Right cardiac atrium (tissue), 5 donors: ENCODE measurements around the gene CATSPER2. TPM values are rescaled to one million over a fixed set of nuclear protein-coding genes. Genes with fewer than 3 reads are reported as not detected.
"Not testable (repeated sequence)": the region's sequence is repeated elsewhere in the genome, so short reads cannot be mapped to it uniquely, and the experiment has no call there.

ENCODE experiments used
- ATAC-seq, 2 donors: fragments of 200-7000 bp; cut with Tn5 transposase; one replicate each; pipeline versions ENCODE4 v1.8.0 to v1.9.1; 2020; ENCODE audit warnings: moderate library complexity in 2 of 2, mild to moderate bottlenecking in 1 of 2
- DNase-seq, 3 donors: peaks; one replicate each; pipeline ENCODE4 v3.0.0-alpha.2; 2020
- H3K27ac ChIP-seq: one replicate; pipeline ENCODE4 v1.5.1; 2013; ENCODE audit warnings: mild to moderate bottlenecking, low read length, control low read depth, moderate library complexity
- H3K27me3 ChIP-seq: one replicate; pipeline ENCODE4 v1.6.1; 2013; ENCODE audit not compliant: control insufficient read depth, insufficient read depth
- H3K4me1 ChIP-seq: one replicate; pipeline ENCODE4 v1.6.1; 2013; ENCODE audit warnings: low read length; ENCODE audit not compliant: control insufficient read depth, insufficient read depth
- H3K4me3 ChIP-seq: one replicate; pipeline ENCODE4 v1.5.1; 2013; ENCODE audit warnings: low read length, control low read depth
- H3K9me3 ChIP-seq: one replicate; pipeline ENCODE4 v1.6.1; 2013; ENCODE audit warnings: low read length; ENCODE audit not compliant: control insufficient read depth
- WGBS: extraction: QIAGEN DNeasy Blood & Tissue Kit; methylation state at CpG from one replicate; pipeline ENCODE4 v1.1.7; 2013; 5-methylcytosine and 5-hydroxymethylcytosine counted together
- intact Hi-C, 4 donors: fragments of 100-400 bp; cut with DNase I; formaldehyde crosslinking; loops; one replicate each; pipeline versions ENCODE4 v1.11.0 to v1.14.0; 2022 to 2023
- polyA plus RNA-seq: library from polyadenylated mRNA; stranded (reverse); fragments of 200-250 nt; gene quantifications from one replicate; pipeline ENCODE4 v1.2.3, GENCODE V29; 2013
- total RNA-seq, 4 donors: library from RNA; stranded (reverse); fragmentation: NEBNext Ultra II Directional; extraction: Animal tissue kit (Norgen Biotek cat#: 25700); gene quantifications; one replicate each; pipeline ENCODE4 v1.2.1, GENCODE V29; 2021
- donor health status: healthy with polysubstance abuse.
- donor health status: DM: no; HTN: yes; CAD: no.
- donor health status: DM: no; HTN: no; CAD: no.
- donor health status: DM: no; HTN: yes; CAD: no; lungs with severe emphysema.
- donor health status: DM: yes; HTN: yes; CAD: no.

The CATSPER2 gene
- total and polyA plus RNA-seq, 5 donors = 1.2 to 2.5 (median 1.8) TPM

GRCh38 chr15:43638464-43639204 lies 10.0 kb downstream of the CATSPER2 start:
- intact Hi-C loops, H3K9me3 ChIP-seq, H3K4me3 ChIP-seq, H3K27me3 ChIP-seq, ATAC-seq, DNase-seq, H3K4me1 ChIP-seq, H3K27ac ChIP-seq: not testable (repeated sequence)
- 87% methylated on average over 8 of the region's 8 CpGs for WGBS

GRCh38 chr15:43626937-43627336 lies 21.7 kb downstream of the CATSPER2 start:
- DNase-seq, H3K27me3 ChIP-seq, intact Hi-C loops, H3K4me1 ChIP-seq, ATAC-seq, H3K27ac ChIP-seq, H3K4me3 ChIP-seq, H3K9me3 ChIP-seq: not testable (repeated sequence)

DNA sequence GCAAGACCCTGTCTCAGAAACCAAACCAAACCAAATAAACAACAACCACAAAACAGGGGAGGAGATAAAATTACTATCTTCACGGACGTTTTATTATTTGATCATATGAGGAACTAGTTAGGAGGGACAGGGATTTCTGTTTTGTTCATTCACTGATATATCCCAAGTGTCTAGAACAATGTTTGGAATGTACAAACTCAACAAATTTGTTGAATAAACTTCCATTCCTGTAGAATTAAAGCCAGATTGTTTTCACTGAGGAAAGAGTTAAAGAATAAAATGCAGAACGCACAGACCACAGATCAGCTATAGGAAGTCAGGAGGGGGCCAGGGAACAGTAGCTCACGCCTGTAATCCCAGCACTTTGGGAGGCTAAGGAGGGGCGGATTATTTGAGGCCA lies 23.5 kb downstream of the CATSPER2 start:
- Histone ChIP-seq H3K27ac (no peak overlapping the region), H3K4me1 (no peaks in the 10 kb centered on the region), H3K27me3 (no peaks in the 10 kb centered on the region), H3K4me3 (no peak overlapping the region), H3K9me3 (no peaks in the 10 kb centered on the region)
- DNase-seq (no peak), ATAC-seq (no peak)
- 28% methylated on average over 5 of the region's 5 CpGs for WGBS
- intact Hi-C loops = no loop called here

DNA sequence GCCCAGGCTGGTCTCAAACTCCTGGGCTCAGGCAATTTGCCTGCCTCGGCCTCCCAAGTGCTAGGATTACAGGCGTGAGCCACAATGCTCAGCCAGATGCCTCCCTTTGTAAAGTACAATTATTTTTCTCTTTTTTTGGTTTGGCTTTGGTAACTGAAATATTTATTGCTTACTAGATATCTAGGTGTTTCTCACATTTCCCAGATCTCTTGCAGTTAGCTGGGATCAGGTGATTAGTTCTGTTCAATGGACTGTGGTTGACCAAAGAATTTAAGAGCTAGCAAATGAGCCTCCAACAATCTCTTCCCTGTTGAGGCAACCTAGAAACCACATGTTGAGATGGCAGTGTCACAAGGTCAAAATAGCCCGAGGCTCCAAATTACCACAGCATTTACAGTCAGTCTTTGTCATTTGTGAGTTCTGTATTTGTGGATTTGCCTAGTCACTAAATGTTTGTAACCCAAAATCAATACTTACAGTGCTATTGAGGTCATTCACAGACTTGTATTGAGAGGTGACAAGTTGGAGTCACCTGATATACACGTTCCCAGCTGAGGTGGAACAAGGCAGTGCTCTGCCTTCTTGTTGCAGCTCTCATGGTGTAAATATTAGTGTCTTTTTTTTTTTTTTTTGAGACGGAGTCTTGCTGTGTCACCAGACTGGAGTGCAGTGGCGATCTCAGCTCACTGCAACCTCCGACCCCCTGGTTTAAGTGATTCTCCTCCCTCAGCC lies 26.4 kb downstream of the CATSPER2 start:
- DNase-seq, H3K9me3 ChIP-seq, ATAC-seq, H3K4me3 ChIP-seq, H3K27me3 ChIP-seq, H3K27ac ChIP-seq, H3K4me1 ChIP-seq, intact Hi-C loops: not testable (repeated sequence)
- WGBS = 68% methylated on average over 4 of the region's 7 CpGs

DNA sequence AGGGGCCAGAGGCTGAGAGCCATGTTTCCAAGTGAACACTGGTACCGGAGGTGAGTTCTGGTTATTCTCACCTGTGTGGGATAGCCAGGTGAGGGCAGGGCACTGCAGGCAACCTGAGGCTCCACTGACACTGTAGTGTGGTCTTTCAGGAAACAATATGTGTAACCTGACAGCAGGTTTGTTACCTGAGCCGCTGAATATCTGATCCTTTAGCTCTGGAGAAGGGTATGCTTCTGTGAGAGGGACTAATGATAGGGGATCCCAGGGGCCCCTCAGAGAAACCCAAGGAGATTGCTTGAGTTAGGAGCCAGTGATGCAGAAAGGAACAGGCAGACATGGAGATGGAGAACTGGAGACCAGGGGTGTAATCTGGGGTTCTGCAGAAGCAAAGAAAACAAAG lies 29.9 kb downstream of the CATSPER2 start, which contains the start of gene STRC:
TSS of gene STRC (minus strand) at position 101 of the 400 bp plus-strand sequence. CDS start at position 23, 78 bp downstream.
- ATAC-seq, H3K4me1 ChIP-seq, H3K27ac ChIP-seq, H3K4me3 ChIP-seq, intact Hi-C loops, H3K27me3 ChIP-seq, DNase-seq, H3K9me3 ChIP-seq: not testable (repeated sequence)
- WGBS = no CpG with 5 or more reads among the region's 2 CpGs

DNA sequence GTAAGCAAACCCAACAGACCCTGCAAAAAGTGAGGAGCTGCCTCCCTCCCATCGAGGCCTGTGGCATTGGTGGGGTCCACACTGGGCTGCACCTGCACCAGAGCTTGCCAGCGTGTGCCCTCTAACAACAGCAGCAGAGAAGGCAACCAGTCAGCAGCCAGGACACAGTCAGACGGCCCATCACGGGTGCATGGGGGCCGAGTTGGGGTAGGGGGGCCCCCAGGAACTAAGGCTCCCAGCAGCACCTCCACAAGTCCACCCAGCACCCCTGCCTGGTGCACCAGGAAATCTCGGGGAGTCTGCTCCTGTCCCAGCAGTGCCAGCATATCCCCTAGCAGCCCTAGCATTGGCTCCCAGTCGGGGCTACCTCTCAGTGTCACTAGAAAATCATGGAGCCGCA lies 30.9 kb downstream of the CATSPER2 start:
- H3K27me3 ChIP-seq, H3K4me3 ChIP-seq, H3K9me3 ChIP-seq, H3K4me1 ChIP-seq, DNase-seq, intact Hi-C loops, H3K27ac ChIP-seq: not testable (repeated sequence)
- peak; percentile 11 to 13 for ATAC-seq
- WGBS = 64% methylated on average over 3 of the region's 8 CpGs

DNA sequence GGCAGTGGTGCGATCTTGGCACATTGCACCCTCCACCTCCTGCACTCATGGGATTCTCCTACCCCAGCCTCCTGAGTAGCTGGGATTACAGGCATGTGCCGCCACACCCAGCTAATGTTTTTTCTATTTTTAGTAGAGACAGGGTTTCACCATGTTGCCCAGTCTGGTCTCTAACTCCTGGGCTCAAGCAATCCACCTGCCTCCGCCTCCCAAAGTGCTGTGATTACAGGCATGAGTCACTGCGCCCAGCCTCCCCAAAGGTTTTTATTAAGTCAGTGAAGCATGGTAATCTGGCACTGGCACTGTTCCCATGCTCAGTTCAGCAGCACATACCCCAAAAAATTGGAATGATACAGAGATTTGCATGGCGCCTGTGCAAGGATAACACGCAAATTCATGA lies 46.4 kb downstream of the CATSPER2 start:
- not testable (repeated sequence) for ATAC-seq, DNase-seq
- 85% methylated on average over 6 of the region's 6 CpGs for WGBS

DNA sequence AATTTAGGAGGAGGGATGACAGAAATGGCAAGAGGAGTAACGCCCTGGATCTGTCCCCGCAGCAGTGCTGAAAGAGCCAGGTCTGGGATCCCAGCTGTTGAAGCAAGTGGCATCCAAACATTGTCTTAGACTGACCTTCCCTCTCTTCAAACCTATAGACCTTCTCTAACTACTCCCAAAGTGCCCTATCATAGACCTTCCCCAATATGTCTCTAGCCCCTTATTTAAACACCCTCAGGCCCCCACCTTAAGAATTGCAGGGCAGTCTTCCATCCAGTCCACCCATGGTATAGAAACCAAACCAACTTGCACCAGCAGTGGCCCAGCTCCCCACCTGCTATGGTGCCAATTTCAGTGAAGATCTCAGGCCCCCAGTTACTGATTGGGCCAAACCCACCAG lies 48.4 kb downstream of the CATSPER2 start:
- intact Hi-C loops, H3K27ac ChIP-seq, H3K27me3 ChIP-seq, H3K4me1 ChIP-seq, ATAC-seq, H3K4me3 ChIP-seq, DNase-seq, H3K9me3 ChIP-seq: not testable (repeated sequence)
- no CpG with 5 or more reads among the region's 2 CpGs for WGBS

More for the DNA sequence above, 46.4 kb downstream of the CATSPER2 start:
- intact Hi-C loops, H3K27ac ChIP-seq, H3K9me3 ChIP-seq, H3K4me1 ChIP-seq, H3K4me3 ChIP-seq, H3K27me3 ChIP-seq: not testable (repeated sequence)

DNA sequence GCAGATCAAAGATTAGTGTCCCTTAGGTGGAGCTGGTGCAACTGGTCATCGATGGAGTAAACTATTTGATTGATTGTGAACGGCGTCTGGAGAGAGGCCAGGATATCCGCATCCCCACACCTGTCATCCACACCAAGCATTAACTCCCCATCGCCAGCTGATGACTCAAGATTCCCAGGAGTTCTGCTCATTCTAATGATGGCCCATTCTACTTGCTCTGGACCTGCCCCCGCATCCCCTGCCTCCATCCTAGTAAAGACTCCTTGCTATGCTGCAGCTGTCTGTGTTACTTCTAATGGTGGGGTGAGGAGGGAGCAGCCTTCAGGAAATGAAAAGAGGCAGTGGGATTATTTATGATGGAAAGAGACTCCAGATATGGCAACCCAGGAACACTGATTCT lies 49.5 kb downstream of the CATSPER2 start:
- H3K4me1 ChIP-seq, H3K4me3 ChIP-seq, intact Hi-C loops, DNase-seq, H3K27ac ChIP-seq, ATAC-seq, H3K9me3 ChIP-seq, H3K27me3 ChIP-seq: not testable (repeated sequence)
- WGBS = 87% methylated on average over 6 of the region's 6 CpGs

GRCh38 chr15:43593328-43594190 lies 55.1 kb downstream of the CATSPER2 start, which contains the start of gene CKMT1B:
Gene CKMT1B (plus strand): TSS chr15:43594027. CDS start chr15:43594219, 192 bp downstream.
- H3K4me3 ChIP-seq, intact Hi-C loops, H3K27me3 ChIP-seq, H3K4me1 ChIP-seq, DNase-seq, H3K27ac ChIP-seq, H3K9me3 ChIP-seq: not testable (repeated sequence)
- peak; percentile 54 to 61 for ATAC-seq
- no CpG with 5 or more reads among the region's 43 CpGs for WGBS
